Stimulated activated CD4-positive, alpha-beta T cell treated with anti-CD3 and anti-CD28 coated beads, Interleukin-1b, Interleukin-23, amount 100 ng/mL, for 24 hours (primary cell): ENCODE data around the gene FRMD4B.

Source experiments
- DNase-seq, 4 experiments: peaks; one replicate each; pipeline ENCODE4 v3.0.0-alpha.2; 2020; ENCODE audit warnings: low read depth in 4 of 4, low spot score in 1 of 4

FRMD4B gene

GRCh38 chr3:69406163-69406562 is 20.3 kb upstream of the FRMD4B start:
- DNase-seq, result no peak

GRCh38 chr3:69405067-69405466 is 19.2 kb upstream of the FRMD4B start:
- DNase-seq, result no peak

GRCh38 chr3:69403454-69403853 is 17.6 kb upstream of the FRMD4B start:
- DNase-seq, result no peak

- no peak for DNase-seq
Observed at GRCh38 chr3:69400683-69401082, 14.8 kb upstream of the FRMD4B start.

- no peak for DNase-seq
Observed at GRCh38 chr3:69392850-69393249, 7.0 kb upstream of the FRMD4B start.

GRCh38 chr3:69392415-69392814 is 6.5 kb upstream of the FRMD4B start:
- DNase-seq, result no peak

GRCh38 chr3:69391554-69391953 is 5.7 kb upstream of the FRMD4B start:
- DNase-seq, result no peak

GRCh38 chr3:69390771-69391170 is 4.9 kb upstream of the FRMD4B start:
- DNase-seq, result no peak

GRCh38 chr3:69389520-69390248 is 3.8 kb upstream of the FRMD4B start:
- DNase-seq, result no peak

- DNase-seq, result no peak
Observed at GRCh38 chr3:69388241-69388640, 2.4 kb upstream of the FRMD4B start.

- no peak for DNase-seq
Observed at GRCh38 chr3:69386556-69387385, 883 bp upstream of the FRMD4B start.

- no peak for DNase-seq
Observed at GRCh38 chr3:69385123-69385722, 665 bp downstream of the FRMD4B start.

GRCh38 chr3:69384326-69384725 is 1.6 kb downstream of the FRMD4B start:
- no peak for DNase-seq

- DNase-seq, result no peak
Observed at GRCh38 chr3:69379661-69380060, 6.2 kb downstream of the FRMD4B start.

- no peak for DNase-seq
Observed at GRCh38 chr3:69378112-69378802, 7.6 kb downstream of the FRMD4B start.

GRCh38 chr3:69377262-69377661 is 8.6 kb downstream of the FRMD4B start:
- DNase-seq, result no peak

GRCh38 chr3:69376731-69377130 is 9.2 kb downstream of the FRMD4B start:
- DNase-seq, result no peak

- DNase-seq, result no peak
Observed at GRCh38 chr3:69371816-69372215, 14.1 kb downstream of the FRMD4B start.

- no peak for DNase-seq
Observed at GRCh38 chr3:69370901-69371301, 15.0 kb downstream of the FRMD4B start.

GRCh38 chr3:69370156-69370883 is 15.6 kb downstream of the FRMD4B start:
- DNase-seq, result no peak
